GM21825 (cell line): ENCODE results near the gene MRPS34.

Experiments used
- ATAC-seq: cut with Tn5 transposase; IDR thresholded peaks from one replicate; pipeline ENCODE4 v1.9.1; 2021; ENCODE audit warnings: mild to moderate bottlenecking, moderate library complexity; ENCODE audit not compliant: unreplicated experiment

MRPS34 gene

GRCh38 chr16:1771188-1771863, 1.6 kb downstream of the MRPS34 start, which contains the start of gene NME3:
Gene NME3 (minus strand): TSS chr16:1771543. CDS start chr16:1771534, 9 bp downstream.
- ATAC-seq, result no peak

DNA sequence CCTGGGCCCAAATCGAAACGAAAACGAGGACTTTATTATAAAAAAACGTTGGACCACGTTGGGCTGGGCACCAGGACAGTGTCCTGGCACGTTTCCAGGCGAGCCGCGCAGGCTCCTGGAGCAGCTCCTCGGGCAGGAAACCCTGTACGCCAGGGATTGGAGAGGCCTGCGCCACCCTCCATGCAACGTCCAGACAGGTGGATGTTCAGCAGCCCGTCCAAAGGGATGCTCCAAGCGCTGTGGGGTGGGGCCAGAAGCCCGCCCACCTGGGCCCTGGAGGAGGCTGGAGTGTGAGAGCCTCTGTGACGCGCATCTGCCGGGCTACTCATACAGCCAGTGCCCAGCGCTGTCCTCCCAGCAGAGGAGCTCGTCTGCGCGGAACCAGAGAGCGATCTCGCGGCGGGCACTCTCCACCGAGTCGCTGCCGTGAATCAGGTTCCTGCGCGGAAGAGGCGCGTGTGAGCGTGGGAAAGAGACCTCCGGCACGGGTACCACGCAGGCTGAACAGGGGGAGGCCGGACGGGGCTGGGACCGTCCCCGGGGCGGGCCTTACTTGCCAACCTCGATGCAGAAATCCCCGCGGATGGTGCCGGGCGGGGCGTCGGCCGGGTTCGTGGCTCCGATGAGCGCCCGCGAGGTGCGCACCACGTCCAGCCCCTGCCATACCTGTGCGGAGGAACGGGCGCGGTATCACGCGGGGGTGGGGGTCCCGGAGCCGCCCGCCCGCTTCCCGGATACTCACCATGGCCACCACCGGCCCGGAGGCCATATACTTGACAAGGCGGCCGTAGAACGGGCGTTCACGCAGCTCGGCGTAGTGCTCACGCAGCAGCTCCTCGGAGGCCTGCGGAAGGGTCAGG, 2.4 kb downstream of the MRPS34 start:
- no peak for ATAC-seq

GRCh38 chr16:1769402-1770300, 3.3 kb downstream of the MRPS34 start:
- no peak for ATAC-seq

- ATAC-seq, result no peak
Observed at GRCh38 chr16:1768767-1769401, 4.0 kb downstream of the MRPS34 start.

DNA sequence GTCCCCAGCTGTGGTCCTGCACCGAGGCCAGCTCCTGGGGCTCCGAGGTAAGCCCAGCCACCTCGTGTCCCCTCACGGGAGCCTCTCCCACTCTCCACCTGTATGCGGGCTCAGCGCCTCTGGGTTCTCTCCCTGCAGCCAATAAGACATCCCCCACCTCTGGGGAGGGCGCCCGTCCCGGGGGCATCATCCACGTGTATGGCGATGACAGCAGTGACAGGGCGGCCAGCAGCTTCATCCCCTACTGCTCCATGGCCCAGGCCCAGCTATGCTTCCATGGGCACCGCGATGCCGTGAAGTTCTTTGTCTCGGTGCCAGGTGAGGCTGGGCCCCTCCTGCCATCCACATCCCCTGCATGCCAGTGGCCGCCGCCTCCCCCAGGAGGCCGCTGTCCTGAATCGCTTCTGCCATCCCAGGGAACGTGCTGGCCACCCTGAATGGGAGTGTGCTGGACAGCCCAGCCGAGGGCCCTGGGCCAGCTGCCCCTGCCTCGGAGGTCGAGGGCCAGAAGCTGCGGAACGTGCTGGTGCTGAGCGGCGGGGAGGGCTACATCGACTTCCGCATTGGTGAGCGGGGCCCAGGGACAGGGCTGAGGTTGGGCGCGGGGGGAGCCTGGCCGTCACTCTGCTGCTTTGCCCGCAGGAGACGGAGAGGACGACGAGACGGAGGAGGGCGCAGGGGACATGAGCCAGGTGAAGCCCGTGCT, 4.7 kb downstream of the MRPS34 start:
- no peak for ATAC-seq

DNA sequence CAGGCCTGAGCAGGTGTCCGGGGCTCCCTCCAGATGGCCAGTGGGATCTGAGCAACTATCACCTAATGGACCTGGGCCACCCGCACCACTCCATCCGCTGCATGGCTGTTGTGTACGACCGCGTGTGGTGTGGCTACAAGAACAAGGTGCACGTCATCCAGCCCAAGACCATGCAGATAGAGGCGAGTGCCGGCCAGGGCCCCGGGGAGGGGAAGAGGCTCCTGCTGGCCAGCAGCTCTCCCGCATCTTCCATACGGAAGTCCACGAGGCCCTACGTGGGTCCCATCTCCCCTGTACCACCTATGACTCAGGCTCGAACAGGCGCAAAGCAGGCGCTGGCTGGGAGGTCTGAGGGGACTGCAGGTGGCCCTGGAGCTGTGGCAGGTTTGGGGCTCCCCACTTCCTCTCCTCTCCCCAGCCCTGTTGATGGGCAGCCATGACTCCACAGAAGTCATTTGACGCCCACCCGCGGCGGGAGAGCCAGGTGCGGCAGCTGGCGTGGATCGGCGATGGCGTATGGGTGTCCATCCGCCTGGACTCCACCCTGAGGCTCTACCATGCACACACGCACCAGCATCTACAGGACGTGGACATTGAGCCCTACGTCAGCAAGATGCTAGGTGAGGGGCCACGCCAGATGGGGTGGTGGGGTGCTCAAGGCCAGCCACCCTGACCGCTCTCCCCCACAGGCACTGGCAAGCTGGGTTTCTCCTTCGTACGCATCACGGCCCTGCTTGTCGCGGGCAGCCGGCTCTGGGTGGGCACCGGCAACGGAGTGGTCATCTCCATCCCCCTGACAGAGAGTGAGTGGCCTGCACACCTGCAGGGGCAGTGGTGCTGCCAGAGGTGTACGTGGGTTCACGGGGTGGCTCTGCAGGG, 5.6 kb downstream of the MRPS34 start:
- no peak for ATAC-seq

DNA sequence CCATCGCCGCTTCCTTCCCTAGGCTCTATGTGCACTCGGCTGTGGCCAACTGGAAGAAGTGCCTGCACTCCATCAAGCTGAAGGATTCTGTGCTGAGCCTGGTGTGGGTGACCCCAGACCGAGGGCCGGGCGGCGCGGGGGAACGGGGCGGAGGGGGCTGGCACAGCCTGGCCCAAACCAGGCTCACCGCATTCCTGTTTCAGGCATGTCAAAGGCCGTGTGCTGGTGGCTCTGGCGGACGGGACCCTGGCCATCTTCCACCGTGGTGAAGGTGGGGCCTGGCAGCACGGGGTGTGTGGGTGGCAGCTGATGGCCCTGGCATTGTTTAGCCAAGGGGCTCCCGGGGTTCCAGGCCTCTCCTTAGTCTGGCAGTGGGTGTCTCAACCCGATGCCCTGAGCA, 6.2 kb downstream of the MRPS34 start:
- ATAC-seq, result no peak

DNA sequence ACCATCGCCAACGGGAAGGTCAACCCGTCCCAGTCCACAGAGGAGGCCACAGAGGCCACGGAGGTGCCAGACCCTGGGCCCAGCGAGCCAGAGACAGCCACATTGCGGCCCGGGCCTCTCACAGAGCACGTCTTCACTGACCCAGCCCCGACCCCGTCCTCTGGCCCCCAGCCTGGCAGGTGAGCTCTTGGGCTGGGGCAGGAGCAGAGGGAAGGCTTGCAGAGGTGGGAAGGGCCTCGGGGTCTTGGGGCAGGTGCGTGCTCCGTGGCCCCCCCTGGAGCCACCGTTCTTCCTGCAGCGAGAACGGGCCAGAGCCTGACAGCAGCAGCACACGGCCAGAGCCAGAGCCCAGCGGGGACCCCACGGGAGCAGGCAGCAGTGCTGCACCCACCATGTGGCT, 6.7 kb downstream of the MRPS34 start:
- ATAC-seq, result no peak

GRCh38 chr16:1765826-1766225, 7.1 kb downstream of the MRPS34 start:
- ATAC-seq, result no peak

GRCh38 chr16:1764971-1765370, 8.0 kb downstream of the MRPS34 start:
- no peak for ATAC-seq

- no peak for ATAC-seq
Observed at GRCh38 chr16:1763521-1764511, 9.1 kb downstream of the MRPS34 start.

DNA sequence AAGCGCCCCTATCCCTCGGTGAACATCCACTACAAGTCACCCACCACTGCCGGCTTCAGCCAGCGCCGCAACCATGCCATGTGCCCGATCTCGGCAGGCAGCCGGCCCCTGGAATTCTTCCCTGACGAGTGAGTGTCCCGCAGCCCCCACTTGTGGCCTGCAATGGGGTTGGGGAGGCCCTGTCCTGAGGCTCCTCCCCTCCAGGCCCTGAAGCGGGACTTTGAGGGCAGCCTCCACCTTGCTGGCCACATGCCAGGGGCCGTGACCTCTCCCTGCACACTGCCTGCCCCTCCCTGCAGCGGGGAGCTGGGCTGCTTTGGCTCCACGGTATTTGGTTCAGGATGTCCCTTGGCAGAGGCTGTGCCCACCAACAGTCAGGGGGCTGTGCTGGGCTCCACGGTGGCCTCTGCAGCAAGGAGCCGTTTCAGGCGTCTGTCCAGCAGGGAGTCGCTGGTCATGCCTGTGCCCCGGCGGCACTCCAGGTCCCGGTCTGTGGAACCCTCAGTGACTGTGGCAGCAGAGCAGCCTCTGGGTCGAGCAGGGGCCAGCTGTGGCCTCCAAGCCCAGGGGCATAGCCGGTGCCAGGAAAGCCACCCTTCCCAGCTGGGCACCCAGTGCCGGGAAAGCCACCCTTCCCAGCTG, 9.9 kb downstream of the MRPS34 start:
- no peak for ATAC-seq

DNA sequence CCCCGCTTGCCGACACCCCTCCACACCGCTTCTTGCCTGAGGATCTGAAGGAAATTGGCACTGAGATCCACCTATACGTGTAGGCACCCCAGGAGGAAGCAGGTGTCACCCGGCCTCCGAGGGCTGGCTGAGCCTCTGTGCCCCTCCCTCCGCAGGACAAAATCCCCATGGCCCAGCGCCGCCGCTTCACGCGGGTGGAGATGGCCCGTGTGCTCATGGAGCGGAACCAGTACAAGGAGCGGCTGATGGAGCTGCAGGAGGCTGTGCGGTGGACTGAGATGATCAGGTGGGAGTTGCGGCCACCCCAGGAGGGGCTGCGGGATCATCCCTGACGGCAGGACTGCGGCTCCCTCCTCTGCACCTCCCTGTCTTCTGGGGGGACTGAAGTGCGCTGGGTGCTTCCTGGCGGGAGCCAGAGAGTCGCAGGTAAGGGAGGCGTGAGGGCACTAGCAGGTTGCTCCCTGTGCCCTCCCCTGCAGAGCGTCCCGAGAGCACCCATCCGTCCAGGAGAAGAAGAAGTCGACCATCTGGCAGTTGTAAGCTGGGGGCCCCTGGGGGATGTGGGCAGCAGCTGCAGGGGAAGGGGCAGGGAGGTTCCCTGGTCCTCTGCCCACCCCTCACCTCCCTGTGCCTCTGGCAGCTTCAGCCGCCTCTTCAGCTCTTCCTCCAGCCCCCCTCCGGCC, 10.6 kb downstream of the MRPS34 start:
- ATAC-seq, result no peak

DNA sequence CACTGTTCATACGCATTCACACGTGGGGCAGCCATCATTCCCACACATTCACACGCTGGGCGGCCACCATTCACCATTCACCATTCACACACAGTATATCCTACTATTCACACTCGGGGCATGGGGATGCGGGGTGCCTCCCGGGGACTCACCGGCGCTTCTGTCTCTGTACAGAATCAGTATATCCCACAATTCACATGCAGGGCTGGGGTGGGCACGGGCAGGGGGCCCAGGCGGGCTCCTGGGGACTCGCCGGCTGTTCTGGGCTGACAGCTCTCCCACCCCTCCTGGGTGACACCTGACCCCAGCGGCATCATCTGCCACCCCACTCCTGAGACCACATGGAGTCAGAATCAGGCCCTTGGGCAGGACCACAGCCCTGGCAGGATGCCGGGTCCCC, 11.2 kb downstream of the MRPS34 start:
- no peak for ATAC-seq

DNA sequence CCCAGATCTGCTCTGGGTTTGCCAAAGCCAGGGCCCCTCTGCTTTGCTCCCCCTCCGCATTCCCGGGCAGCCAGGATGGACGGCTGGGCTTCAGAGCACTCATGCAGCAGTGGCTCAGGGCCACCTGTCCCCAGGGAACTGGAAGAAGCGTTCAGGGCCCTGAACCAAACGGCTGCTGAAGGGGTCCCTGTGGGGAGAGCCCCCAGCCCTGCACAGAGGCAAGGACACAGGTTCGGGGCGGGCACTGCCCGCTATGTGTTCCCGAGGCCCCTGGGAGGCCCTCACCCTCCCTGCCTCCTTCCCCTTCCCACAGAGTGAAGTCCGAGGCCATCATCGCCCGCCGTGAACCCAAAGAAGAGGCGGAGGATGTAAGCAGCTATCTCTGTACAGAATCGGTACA, 12.0 kb downstream of the MRPS34 start:
- no peak for ATAC-seq

DNA sequence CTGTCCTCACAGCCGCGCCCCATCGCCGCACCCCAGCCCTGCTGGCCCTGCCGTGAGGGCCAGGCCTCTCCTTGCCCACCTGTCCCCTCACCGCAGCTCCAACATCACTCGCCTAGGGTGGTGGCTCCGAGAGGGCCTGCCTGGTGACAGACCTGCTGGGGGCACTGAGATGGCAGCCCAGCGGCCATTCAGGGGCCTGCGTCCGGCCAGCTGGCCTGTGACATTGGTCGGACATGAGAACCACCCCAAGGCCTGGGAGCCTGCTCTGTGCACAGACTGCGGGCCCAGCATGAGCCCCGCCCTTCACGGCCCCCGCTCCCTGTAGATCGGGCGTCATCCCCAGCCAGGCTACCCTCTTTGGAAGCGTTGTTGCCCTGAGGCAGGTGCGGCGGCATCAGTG, 13.4 kb downstream of the MRPS34 start:
- no peak for ATAC-seq

- no peak for ATAC-seq
Observed at GRCh38 chr16:1758923-1759322, 14.0 kb downstream of the MRPS34 start.
